CD4-positive, alpha-beta memory T cell (primary cell): ENCODE results near the gene CDC14A. TPM values are rescaled to one million over a fixed set of nuclear protein-coding genes. Genes with fewer than 3 reads are reported as not detected.
A peak's percentile ranks its signal among the peaks of the same experiment; 100 is the strongest.

Source experiments
- CTCF ChIA-PET: fragments of 350-600 bp; sonication (Branson Sonifier 250); formaldehyde crosslinking; loops from one replicate; lab custom pipeline; 2021; ENCODE audit warnings: inconsistent platforms; ENCODE audit not compliant: partially characterized antibody; lab: Charles Lee
- POLR2A ChIA-PET: fragments of 350-600 bp; sonication (Branson Sonifier 250); formaldehyde crosslinking; loops from one replicate; lab custom pipeline; 2021; ENCODE audit not compliant: partially characterized antibody; lab: Charles Lee
- DNase-seq, 5 donors: peaks; one replicate each; pipeline versions ENCODE4 v3.0.0 to v3.0.0-alpha.2; 2020 to 2022; ENCODE audit warnings: mixed read lengths in 1 of 5
- H3K27ac ChIP-seq: one replicate; pipeline ENCODE4 v1.7.0; 2013; ENCODE audit warnings: low read depth, low read length
- H3K27me3 ChIP-seq: 2 replicates; pipeline ENCODE4 v1.7.0; 2013; ENCODE audit warnings: mild to moderate bottlenecking, low read length, moderate library complexity; ENCODE audit not compliant: insufficient read depth
- H3K36me3 ChIP-seq: 2 replicates; pipeline ENCODE4 v1.7.0; 2013; ENCODE audit warnings: mild to moderate bottlenecking, low read length, moderate library complexity; ENCODE audit not compliant: insufficient read depth
- H3K4me1 ChIP-seq: 2 replicates; pipeline ENCODE4 v1.7.0; 2013; ENCODE audit warnings: mild to moderate bottlenecking, low read length, moderate library complexity; ENCODE audit not compliant: insufficient read depth
- H3K4me3 ChIP-seq, 2 donors: one replicate each; pipeline ENCODE4 v1.7.0; 2013; ENCODE audit warnings: low read length in 2 of 2, mild to moderate bottlenecking in 1 of 2
- H3K9me3 ChIP-seq, 2 donors: one replicate each; pipeline ENCODE4 v1.7.0; 2013; ENCODE audit warnings: low read length in 2 of 2, control low read depth in 1 of 2; ENCODE audit not compliant: control insufficient read depth in 1 of 2
- H3K27ac Mint-ChIP-seq, 7 donors: one replicate each; pipeline ENCODE4 v1.8.0; 2020 to 2021; ENCODE audit warnings: mixed read lengths in 7 of 7, mild to moderate bottlenecking in 6 of 7, inconsistent platforms in 3 of 7, moderate library complexity in 3 of 7
- H3K27me3 Mint-ChIP-seq, 2 donors: one replicate each; pipeline ENCODE4 v1.8.0; 2020 to 2021; ENCODE audit warnings: mixed read lengths in 2 of 2
- H3K36me3 Mint-ChIP-seq, 2 donors: one replicate each; pipeline ENCODE4 v1.8.0; 2020 to 2021; ENCODE audit warnings: mixed read lengths in 2 of 2, inconsistent platforms in 1 of 2, mild to moderate bottlenecking in 1 of 2
- H3K4me1 Mint-ChIP-seq, 4 donors: one replicate each; pipeline ENCODE4 v1.8.0; 2020 to 2021; ENCODE audit warnings: mixed read lengths in 4 of 4, mild to moderate bottlenecking in 1 of 4
- H3K4me3 Mint-ChIP-seq, 8 donors: one replicate each; pipeline ENCODE4 v1.8.0; 2020 to 2021; ENCODE audit warnings: mixed read lengths in 8 of 8, mild to moderate bottlenecking in 7 of 8, moderate library complexity in 6 of 8, inconsistent platforms in 3 of 8
- H3K9me3 Mint-ChIP-seq, 8 donors: one replicate each; pipeline ENCODE4 v1.8.0; 2020 to 2021; ENCODE audit warnings: mixed read lengths in 8 of 8, mild to moderate bottlenecking in 5 of 8, inconsistent platforms in 3 of 8, moderate library complexity in 1 of 8
- intact Hi-C: fragments of 100-400 bp; cut with micrococcal nuclease; formaldehyde crosslinking; loops from one replicate; pipeline ENCODE4 v1.15.1; 2023
- polyA plus RNA-seq, 2 donors: library from polyadenylated mRNA; unstranded; fragments of 300-500 nt; fragmentation: Illumina TruSeq; gene quantifications; one replicate each; pipeline ENCODE4 v1.2.3, GENCODE V29; 2021
- total RNA-seq, 2 experiments: library from RNA; stranded (reverse); gene quantifications; one replicate each; pipeline ENCODE4 v1.2.3, GENCODE V29; 2021

The CDC14A gene
- total and polyA plus RNA-seq, 4 experiments from 2014 or later = 37.7 to 119 (median 90.0) TPM

DNA sequence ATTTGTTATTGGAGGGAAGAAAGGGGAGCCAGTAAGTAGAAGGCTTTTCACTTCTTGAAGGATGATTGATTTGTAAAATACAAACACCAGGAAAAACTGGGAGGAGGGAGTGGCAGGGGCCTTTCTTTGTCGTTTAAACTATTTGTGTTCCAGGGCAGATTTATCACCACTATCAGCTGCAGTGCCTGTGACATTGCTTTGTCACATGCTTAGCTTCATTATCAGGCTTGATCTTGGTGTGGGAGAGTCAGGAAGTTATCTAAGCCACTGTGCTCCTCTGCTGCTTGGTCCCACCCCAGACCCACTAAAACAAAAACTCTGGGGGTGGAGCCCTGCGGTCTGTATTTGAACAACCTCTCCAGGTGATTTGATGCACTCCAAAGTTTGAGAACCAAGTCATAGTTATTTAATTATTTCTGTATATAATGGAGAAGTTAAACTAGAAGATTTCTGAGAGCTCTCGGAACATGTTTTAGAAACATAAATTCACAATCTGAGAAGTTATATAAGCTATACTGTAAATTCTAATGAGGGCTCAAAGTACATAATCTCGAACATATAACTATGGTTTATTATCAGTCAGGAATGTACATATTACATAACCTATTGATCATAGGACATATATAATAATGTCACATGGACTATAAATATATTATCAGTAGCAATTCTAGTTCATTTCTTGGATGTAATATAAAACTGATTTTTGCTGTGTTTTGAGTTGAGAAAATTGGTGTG lies 87.9 kb downstream of the CDC14A start:
- POLR2A ChIA-PET = interaction anchor here (0.6 to 4.0 kb wide), 30 partner anchors 9 to 796 kb away, joined by 3 to 121 read pairs (median 6); partner anchors contain the start of genes CDC14A and RTCA

DNA sequence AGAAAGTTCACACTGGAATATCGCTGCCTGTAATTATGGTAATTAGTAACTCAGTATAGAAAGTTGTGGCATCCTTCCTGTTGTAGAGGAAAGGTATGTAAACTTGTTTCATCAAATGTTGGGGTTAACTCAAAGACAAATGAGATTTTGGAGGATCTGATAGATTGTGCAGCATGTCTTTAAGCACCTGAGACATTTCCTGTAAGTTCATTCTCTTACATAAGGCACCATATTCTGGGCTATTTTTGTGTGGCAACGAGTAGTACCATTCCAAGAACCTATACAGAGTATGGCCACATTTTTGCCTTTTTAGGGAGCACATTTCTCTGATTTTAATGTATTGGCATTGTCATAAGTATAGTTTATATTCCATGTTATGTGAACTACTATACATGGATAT lies 88.8 kb downstream of the CDC14A start:
- H3K4me3 ChIP-seq = peak overlapping the region in 1 of 2 donors; percentile 3
- no peaks in the 10 kb centered on the region for H3K36me3 ChIP-seq
- H3K27me3 Mint-ChIP-seq = no peaks in the 10 kb centered on the region
- no peaks in the 10 kb centered on the region for H3K9me3 Mint-ChIP-seq
- no peaks in the 10 kb centered on the region for H3K27me3 ChIP-seq
- peak overlapping the region; percentile 72 for H3K27ac ChIP-seq
- CTCF ChIA-PET = interaction anchor here (1.6 to 3.9 kb wide), 4 partner anchors 17 to 88 kb away, joined by 3 to 22 read pairs (median 6); partner anchors contain the start of gene CDC14A
- peak in 1 of 5 donors; percentile 30 for DNase-seq
- intact Hi-C loops = loop anchor here (2.0 kb wide), 1 partner anchor 14 kb away; no protein-coding TSS in a partner anchor
- no peaks in the 10 kb centered on the region for H3K9me3 ChIP-seq
- H3K36me3 Mint-ChIP-seq = peaks cover 54 to 65% of the 10 kb centered on the region in 2 donors
- H3K4me1 Mint-ChIP-seq = peaks cover 54 to 87% (median 69%) of the 10 kb centered on the region in 4 donors
- POLR2A ChIA-PET = interaction anchor here (0.8 to 4.0 kb wide), 16 partner anchors 9 to 175 kb away, joined by 3 to 121 read pairs (median 8); partner anchors contain the start of genes CDC14A and RTCA
- H3K4me3 Mint-ChIP-seq = peak overlapping the region in 6 of 8 donors; percentile 62 to 75 (median 70)
- H3K27ac Mint-ChIP-seq = peak overlapping the region; percentile 93 to 99 (median 95)
- peaks cover 97% of the 10 kb centered on the region for H3K4me1 ChIP-seq

More for the DNA sequence above, 87.9 kb downstream of the CDC14A start:
- Mint-ChIP-seq H3K4me3 (peak overlapping the region; percentile 49 to 75 (median 64)), H3K36me3 (peaks cover 53 to 62% of the 10 kb centered on the region in 2 donors), H3K4me1 (peaks cover 52 to 79% (median 68%) of the 10 kb centered on the region in 4 donors), H3K27me3 (no peaks in the 10 kb centered on the region), H3K9me3 (peaks cover 0 to under 1% (median 0%) of the 10 kb centered on the region in 8 donors), H3K27ac (peak overlapping the region; percentile 93 to 99 (median 95))
- H3K27me3 ChIP-seq = no peaks in the 10 kb centered on the region
- H3K4me3 ChIP-seq = peak overlapping the region in 1 of 2 donors; percentile 21
- H3K9me3 ChIP-seq = no peaks in the 10 kb centered on the region
- peak; percentile 85 to 94 (median 86) for DNase-seq
- H3K4me1 ChIP-seq = peaks cover 97% of the 10 kb centered on the region
- intact Hi-C loops = loop anchor here (1.0 to 2.0 kb wide), 4 partner anchors 15 to 89 kb away; no protein-coding TSS in a partner anchor
- peak overlapping the region; percentile 72 for H3K27ac ChIP-seq
- H3K36me3 ChIP-seq = no peaks in the 10 kb centered on the region
- CTCF ChIA-PET = interaction anchor here (1.2 to 3.9 kb wide), 13 partner anchors 12 to 88 kb away, joined by 3 to 28 read pairs (median 5); partner anchors contain the start of gene CDC14A

- intact Hi-C loops = loop anchor here (2.0 kb wide), 1 partner anchor 13 kb away; no protein-coding TSS in a partner anchor
- Mint-ChIP-seq H3K9me3 (no peaks in the 10 kb centered on the region), H3K4me3 (peak overlapping the region in 7 of 8 donors; percentile 42 to 77 (median 70)), H3K4me1 (peaks cover 56 to 89% (median 70%) of the 10 kb centered on the region in 4 donors), H3K27me3 (no peaks in the 10 kb centered on the region), H3K27ac (peak overlapping the region; percentile 93 to 99 (median 95)), H3K36me3 (peaks cover 51 to 65% of the 10 kb centered on the region in 2 donors)
- Histone ChIP-seq H3K27ac (peak overlapping the region; percentile 72), H3K4me3 (no peak overlapping the region), H3K9me3 (no peaks in the 10 kb centered on the region), H3K4me1 (peaks cover 97% of the 10 kb centered on the region), H3K36me3 (no peaks in the 10 kb centered on the region), H3K27me3 (no peaks in the 10 kb centered on the region)
- peak in 4 of 5 donors; percentile 58 to 67 (median 66) for DNase-seq
- POLR2A ChIA-PET = interaction anchor here (0.6 to 4.0 kb wide), 13 partner anchors 10 to 868 kb away, joined by 3 to 121 read pairs (median 9); partner anchors contain the start of genes CDC14A and RTCA
- CTCF ChIA-PET = interaction anchor here (0.9 to 3.9 kb wide), 4 partner anchors 14 to 29 kb away, joined by 3 to 22 read pairs (median 4); no protein-coding TSS in a partner anchor
Observed at GRCh38 chr1:100441651-100442050, 89.3 kb downstream of the CDC14A start.

GRCh38 chr1:100443811-100444571 lies 91.7 kb downstream of the CDC14A start:
- peak; percentile 52 to 69 (median 61) for DNase-seq
- peaks cover 99% of the 10 kb centered on the region for H3K4me1 ChIP-seq
- POLR2A ChIA-PET = interaction anchor here (0.6 to 18.8 kb wide), 22 partner anchors 8 to 193 kb away, joined by 3 to 272 read pairs (median 4); partner anchors contain the start of gene CDC14A

GRCh38 chr1:100445565-100445964 lies 93.3 kb downstream of the CDC14A start:
- peaks cover 69 to 93% (median 78%) of the 10 kb centered on the region in 4 donors for H3K4me1 Mint-ChIP-seq

More at GRCh38 chr1:100443811-100444571, 91.7 kb downstream of the CDC14A start:
- H3K27me3 Mint-ChIP-seq = no peaks in the 10 kb centered on the region
- peak overlapping the region; percentile 74 to 91 (median 80) for H3K4me3 Mint-ChIP-seq
- Histone ChIP-seq H3K27ac (peak overlapping the region; percentile 96), H3K4me3 (peak overlapping the region; percentile 8 to 26), H3K9me3 (no peaks in the 10 kb centered on the region), H3K36me3 (no peaks in the 10 kb centered on the region), H3K27me3 (no peaks in the 10 kb centered on the region)
- intact Hi-C loops = loop anchor here (1.0 kb wide), 1 partner anchor 8 kb away; no protein-coding TSS in a partner anchor
- peaks cover 65 to 93% (median 75%) of the 10 kb centered on the region in 4 donors for H3K4me1 Mint-ChIP-seq
- no peaks in the 10 kb centered on the region for H3K9me3 Mint-ChIP-seq
- CTCF ChIA-PET = interaction anchor here (0.7 to 2.1 kb wide), 6 partner anchors 9 to 92 kb away, joined by 3 to 6 read pairs (median 4); partner anchors contain the start of gene CDC14A
- peak overlapping the region; percentile 98 to 100 (median 99) for H3K27ac Mint-ChIP-seq
- H3K36me3 Mint-ChIP-seq = peaks cover 57 to 69% of the 10 kb centered on the region in 2 donors

DNA sequence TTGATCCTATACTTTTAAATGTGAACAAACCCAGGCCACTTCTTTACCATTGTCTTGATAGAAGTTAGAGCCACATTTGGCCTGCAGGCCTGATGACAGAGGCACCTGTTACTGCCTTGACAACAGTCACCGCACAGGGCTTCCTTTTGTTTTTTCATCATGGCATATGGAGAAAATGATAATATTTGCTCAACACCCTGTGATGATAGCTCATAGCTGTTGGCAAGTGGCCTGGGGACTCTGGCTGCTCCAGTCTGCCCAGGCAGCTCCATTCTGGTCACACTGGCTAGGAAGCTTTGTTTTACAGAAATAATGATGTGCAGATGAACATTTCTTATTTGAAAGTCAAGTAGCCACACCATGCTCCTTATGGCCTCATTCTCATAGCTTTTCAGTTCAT lies 96.1 kb downstream of the CDC14A start:
- H3K4me3 Mint-ChIP-seq = peak overlapping the region in 6 of 8 donors; percentile 21 to 73 (median 58)
- Histone ChIP-seq H3K9me3 (no peaks in the 10 kb centered on the region), H3K27me3 (no peaks in the 10 kb centered on the region), H3K36me3 (peaks cover 11% of the 10 kb centered on the region), H3K27ac (peak overlapping the region; percentile 46), H3K4me1 (peaks cover 100% of the 10 kb centered on the region), H3K4me3 (no peak overlapping the region)
- ChIA-PET POLR2A (interaction anchor here (1.1 to 18.8 kb wide), 12 partner anchors 8 to 95 kb away, joined by 4 to 272 read pairs (median 8); partner anchors contain the start of gene CDC14A), CTCF (interaction anchor here (0.7 to 4.5 kb wide), 6 partner anchors 9 to 91 kb away, joined by 3 to 32 read pairs (median 6); no protein-coding TSS in a partner anchor)
- intact Hi-C loops = no loop called here
- no peak for DNase-seq
- H3K27ac Mint-ChIP-seq = peak overlapping the region; percentile 81 to 100 (median 99)
- H3K4me1 Mint-ChIP-seq = peaks cover 71 to 98% (median 86%) of the 10 kb centered on the region in 4 donors
- peaks cover 0 to 3% (median 0%) of the 10 kb centered on the region in 8 donors for H3K9me3 Mint-ChIP-seq
- H3K27me3 Mint-ChIP-seq = no peaks in the 10 kb centered on the region
- peaks cover 72 to 84% of the 10 kb centered on the region in 2 donors for H3K36me3 Mint-ChIP-seq

More at GRCh38 chr1:100445565-100445964, 93.3 kb downstream of the CDC14A start:
- H3K27ac ChIP-seq = peak overlapping the region; percentile 96
- H3K4me3 ChIP-seq = no peak overlapping the region
- no peaks in the 10 kb centered on the region for H3K27me3 Mint-ChIP-seq
- H3K27ac Mint-ChIP-seq = peak overlapping the region; percentile 98 to 100 (median 99)
- peaks cover 2% of the 10 kb centered on the region for H3K36me3 ChIP-seq
- no peaks in the 10 kb centered on the region for H3K9me3 ChIP-seq
- peak; percentile 85 to 93 (median 90) for DNase-seq
- ChIA-PET CTCF (interaction anchor here (0.8 to 4.5 kb wide), 7 partner anchors 8 to 94 kb away, joined by 3 to 32 read pairs (median 3); no protein-coding TSS in a partner anchor), POLR2A (interaction anchor here (1.0 to 18.8 kb wide), 15 partner anchors 8 to 195 kb away, joined by 3 to 272 read pairs (median 8); partner anchors contain the start of genes CDC14A and RTCA)
- H3K27me3 ChIP-seq = no peaks in the 10 kb centered on the region
- H3K36me3 Mint-ChIP-seq = peaks cover 66 to 75% of the 10 kb centered on the region in 2 donors
- H3K9me3 Mint-ChIP-seq = peaks cover 0 to 3% (median 0%) of the 10 kb centered on the region in 8 donors
- intact Hi-C loops = no loop called here
- H3K4me3 Mint-ChIP-seq = peak overlapping the region; percentile 45 to 91 (median 70)
- peaks cover 99% of the 10 kb centered on the region for H3K4me1 ChIP-seq
